Fibroblast of peridontal ligament (primary cell): ENCODE results near the gene TOPAZ1.
"Not testable (repeated sequence)": the region's sequence is repeated elsewhere in the genome, so short reads cannot be mapped to it uniquely, and the experiment has no call there.

Experiments used
- DNase-seq: peaks from one replicate; pipeline ENCODE4 v3.0.0-alpha.2; 2010; ENCODE audit errors: extremely low read depth

Gene TOPAZ1

GRCh38 chr3:44329946-44330345, 88.3 kb downstream of the TOPAZ1 start:
- no peak for DNase-seq

DNA sequence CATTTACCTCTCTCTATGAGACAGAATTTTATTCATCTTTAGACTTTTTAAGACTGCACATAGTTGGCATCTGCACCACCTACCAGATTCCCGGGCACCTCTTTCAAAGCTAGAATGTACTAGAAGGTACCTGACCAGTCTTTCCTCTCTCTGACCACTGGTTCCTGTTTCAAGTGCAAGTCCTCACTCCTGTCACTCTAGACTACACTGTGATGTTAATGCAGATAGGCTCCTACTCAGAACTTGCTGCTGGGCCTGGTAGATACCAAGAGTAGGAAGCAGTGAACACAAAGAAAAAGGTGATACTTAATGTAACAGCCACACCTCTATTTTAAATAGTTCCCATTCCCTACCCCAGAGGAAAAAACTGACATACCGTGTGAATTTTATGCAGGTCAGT, 88.8 kb downstream of the TOPAZ1 start:
- DNase-seq, result no peak

GRCh38 chr3:44334326-44334725, 92.6 kb downstream of the TOPAZ1 start:
- DNase-seq, result no peak

DNA sequence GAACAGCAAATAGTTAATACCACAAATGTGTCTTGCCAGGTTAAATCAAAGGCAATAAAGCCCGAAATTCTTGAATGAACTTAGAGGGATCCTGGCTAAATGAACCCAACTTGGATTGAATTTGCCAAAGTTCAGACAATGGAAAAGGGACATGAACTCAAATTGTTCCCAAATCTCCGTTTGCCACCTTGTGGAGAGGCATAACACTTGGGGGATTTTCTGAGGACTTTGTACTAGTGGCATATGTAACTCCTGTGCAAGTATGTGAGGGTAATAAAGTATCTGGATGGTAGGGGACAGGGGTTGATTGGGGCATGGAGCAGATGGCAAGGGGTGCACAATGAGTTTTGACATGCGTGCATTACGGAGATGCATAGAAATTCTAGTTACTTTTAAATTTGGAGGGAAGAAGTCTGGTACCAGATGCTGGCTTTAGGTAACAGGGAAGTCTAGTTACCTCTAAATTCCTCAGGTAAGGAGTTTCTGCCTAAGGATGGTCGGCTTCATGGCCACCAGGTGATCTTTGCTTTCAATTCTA, 95.6 kb downstream of the TOPAZ1 start:
- DNase-seq, result peak; percentile 25

DNA sequence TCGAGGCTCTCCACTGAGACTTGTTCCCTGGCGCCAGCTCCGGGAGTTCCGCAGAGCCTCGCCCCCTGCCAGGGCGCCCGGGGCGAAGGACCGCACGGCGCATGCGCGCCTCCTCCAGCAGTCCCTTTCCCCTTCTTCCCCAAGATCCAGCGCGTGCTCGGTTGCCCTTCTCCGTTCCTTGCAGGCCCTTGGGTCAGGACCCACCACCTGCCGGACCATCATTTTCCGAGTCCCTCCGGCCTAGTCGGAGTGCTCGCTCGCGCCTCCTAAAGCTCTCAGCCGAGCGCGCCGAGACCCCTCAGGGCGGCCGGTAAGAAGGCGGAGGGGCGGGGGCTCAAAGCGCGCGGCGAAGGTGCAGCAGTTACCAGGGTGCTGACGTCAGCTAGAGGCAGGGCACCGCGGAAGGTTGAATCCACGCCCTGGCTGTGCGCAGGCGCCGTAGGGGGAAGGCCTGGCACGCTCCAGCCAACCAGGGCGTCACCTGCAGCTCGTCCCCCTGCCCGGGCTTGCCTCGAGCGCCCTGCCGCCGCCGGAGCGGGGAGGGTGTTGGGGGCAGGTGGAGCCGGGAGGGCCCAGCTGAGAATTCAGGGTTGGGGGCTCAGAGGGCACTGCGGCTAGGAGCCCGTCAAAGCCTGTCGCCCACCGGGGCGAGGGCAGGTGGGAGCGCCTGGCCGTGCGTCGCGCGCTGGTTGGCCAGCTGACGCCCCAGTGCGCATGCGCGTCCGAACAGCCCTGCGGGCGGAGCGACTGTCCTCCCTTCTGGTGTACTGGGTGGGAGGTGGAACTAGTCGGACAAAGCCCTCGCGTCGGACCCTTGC, 96.5 kb downstream of the TOPAZ1 start, which contains the start of gene TCAIM:
Gene TCAIM, plus strand, starts transcription at position 757 of the 818 bp plus-strand sequence. CDS start 16,017 bp downstream, outside the sequence.
- peak; percentile 95 for DNase-seq

DNA sequence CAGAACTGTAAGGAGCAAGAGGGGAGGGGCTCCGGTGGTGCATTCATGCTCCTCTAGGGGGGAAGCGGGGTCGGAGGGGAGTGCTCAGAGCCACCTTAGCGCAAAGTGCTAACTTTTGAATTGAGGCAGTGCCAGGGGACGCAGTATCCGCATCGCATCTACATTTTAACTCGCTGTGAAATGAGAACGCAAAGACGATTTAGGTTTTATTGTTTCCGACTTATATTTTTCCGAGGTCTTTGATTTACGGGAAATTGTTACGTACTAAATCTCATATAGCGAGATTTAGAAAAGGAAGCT, 97.1 kb downstream of the TOPAZ1 start:
- DNase-seq, result no peak

DNA sequence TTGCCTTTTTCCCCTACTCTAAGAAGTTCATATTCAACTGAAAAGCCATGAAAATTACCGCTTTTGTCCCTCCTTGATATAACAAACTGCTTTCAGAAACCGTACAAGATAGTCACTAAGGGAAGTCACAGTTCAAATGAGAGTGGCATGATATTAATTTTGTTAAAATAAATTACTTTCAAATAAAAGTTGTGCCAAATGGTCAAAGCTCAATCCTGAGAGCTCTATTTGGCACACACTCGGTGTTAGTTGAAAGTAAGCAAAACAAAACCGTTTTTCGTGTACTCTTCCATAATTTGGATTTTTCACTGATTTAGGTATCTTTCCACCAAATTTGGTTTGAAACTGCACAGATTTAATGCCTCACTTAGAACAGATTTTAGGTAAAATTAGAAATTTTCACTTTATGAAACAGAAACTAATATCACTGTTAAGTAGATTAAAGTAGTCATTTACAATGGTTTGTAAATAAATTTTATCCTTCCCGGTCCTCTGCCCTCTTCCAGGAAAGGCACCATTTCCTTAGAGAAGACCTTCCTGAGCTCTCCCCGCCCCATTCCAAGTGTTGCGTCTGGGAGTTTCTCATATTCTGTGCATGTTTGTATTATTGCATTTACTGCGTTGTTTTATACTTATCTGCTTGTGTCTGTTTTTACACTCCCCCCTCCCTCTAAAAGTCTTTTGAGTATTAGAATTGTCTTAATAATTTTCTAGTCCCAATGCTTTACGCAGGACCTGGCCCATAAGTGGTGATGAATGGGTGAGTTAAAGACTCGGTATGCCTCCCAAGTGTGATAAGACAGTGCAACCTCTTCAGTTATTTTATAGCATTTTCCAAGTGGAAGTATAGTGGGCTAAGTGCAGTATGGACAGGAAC, 97.7 kb downstream of the TOPAZ1 start:
- peak; percentile 21 for DNase-seq

- DNase-seq, result no peak
Observed at GRCh38 chr3:44340058-44340395, 98.3 kb downstream of the TOPAZ1 start.

GRCh38 chr3:44342176-44342790, 100.6 kb downstream of the TOPAZ1 start:
- DNase-seq, result peak; percentile 91

DNA sequence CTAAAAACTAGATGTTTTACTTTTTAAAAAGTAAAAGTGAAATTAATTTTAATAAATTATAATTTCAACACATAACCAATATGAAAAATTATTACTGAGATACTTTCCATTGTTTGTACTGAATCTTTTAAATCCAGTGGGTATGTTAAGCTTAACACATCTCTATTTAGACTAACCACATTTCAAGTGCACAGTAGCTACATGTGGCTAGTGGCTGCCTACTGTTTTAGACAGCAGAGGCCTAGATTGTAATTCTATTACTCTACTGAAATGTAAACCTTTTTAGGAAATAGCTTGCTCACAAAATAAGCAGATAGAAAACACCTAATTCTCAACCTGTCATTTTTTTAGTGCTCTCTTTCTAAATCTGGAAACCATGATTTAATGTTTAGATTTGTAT, 101.7 kb downstream of the TOPAZ1 start:
- DNase-seq, result no peak

- not testable (repeated sequence) for DNase-seq
Observed at GRCh38 chr3:44346590-44346989, 104.9 kb downstream of the TOPAZ1 start.

DNA sequence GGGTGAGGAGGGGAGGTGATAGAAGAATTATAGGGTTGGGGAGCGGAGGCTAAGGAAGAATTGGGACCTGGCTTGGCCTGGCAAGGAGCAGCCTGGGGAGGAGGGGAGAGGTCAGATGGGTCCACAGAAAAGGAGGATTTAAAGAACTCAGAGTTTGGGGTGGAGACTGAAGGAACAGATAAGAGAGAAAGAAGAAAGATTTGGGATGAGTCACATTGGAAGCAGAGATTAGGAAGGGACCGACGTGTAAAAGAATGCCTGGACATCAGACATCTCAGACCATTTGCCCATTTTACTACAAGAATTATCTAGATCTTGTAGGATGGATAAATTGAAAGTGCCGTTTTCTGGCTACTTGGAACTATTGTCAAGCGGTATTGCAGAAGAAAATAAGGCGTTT, 107.3 kb downstream of the TOPAZ1 start:
- DNase-seq, result no peak

- DNase-seq, result no peak
Observed at GRCh38 chr3:44353355-44353924, 111.8 kb downstream of the TOPAZ1 start.

GRCh38 chr3:44355362-44356033, 113.8 kb downstream of the TOPAZ1 start:
- DNase-seq, result peak; percentile 93

DNA sequence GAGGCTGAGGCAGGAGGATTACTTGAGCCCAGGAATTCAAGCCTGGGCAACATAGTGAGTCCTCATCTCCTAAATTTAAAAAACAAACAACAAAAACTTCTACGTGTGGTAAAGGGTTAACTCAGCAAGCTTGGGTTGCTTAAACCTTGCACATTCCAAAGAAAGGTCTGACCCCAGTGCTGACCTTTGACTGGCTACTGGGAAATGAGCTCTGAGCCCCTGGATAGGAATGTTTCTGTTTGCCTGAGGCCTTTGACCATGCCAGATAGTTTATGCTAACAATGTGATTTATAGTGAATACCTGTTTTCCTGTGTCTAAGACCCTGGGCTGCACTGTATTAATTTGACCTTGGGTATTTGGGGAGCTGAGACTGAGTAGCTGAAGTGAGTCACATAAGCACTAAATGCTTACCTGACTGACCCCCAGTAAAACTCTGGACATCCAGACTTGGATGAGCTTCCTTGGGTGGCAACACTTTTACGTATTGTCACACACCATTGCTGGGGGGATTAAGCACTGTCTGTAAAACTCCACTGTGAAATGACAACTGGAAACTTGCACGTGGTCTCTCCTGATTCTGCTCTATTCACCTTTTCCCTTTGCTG, 117.6 kb downstream of the TOPAZ1 start:
- no peak for DNase-seq

GRCh38 chr3:44363591-44363990, 121.9 kb downstream of the TOPAZ1 start:
- no peak for DNase-seq

DNA sequence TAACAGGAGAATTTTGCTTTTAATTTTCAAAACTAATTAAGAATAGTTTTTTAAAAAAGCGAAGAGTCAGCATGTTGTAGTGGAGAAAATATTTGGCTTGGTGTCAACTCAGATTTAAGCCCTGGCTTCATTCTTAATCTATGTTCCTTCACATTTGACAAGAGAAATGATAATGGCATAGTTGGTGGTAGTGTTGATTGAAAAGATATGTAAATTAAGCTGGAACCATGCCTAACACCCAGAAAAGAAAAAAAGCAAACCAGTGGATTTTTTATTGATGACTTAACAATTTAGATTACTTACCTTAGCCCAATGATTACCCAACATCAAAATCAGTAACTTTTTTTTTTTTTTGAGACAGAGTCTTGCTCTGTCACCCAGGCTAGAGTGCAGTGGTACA, 124.3 kb downstream of the TOPAZ1 start:
- DNase-seq, result no peak

GRCh38 chr3:44375450-44375849, 133.8 kb downstream of the TOPAZ1 start:
- DNase-seq, result no peak
